HPDE6-E6E7 (cell line): ENCODE results near the gene CUL5.

Experiments used
- DNase-seq: peaks from one replicate; pipeline ENCODE4 v3.0.0; 2011; ENCODE audit warnings: missing footprints; ENCODE audit errors: extremely low spot score

Gene CUL5

GRCh38 chr11:108008656-108009496, at the start of gene CUL5:
TSS of gene CUL5 (plus strand) at chr11:108008898. CDS start at chr11:108009349, 451 bp downstream.
- DNase-seq, result peak; percentile 84

GRCh38 chr11:107961480-107961879, 47.2 kb upstream of the CUL5 start:
- no peak for DNase-seq

- no peak for DNase-seq
Measured at GRCh38 chr11:107962181-107962580, 46.5 kb upstream of the CUL5 start.

DNA sequence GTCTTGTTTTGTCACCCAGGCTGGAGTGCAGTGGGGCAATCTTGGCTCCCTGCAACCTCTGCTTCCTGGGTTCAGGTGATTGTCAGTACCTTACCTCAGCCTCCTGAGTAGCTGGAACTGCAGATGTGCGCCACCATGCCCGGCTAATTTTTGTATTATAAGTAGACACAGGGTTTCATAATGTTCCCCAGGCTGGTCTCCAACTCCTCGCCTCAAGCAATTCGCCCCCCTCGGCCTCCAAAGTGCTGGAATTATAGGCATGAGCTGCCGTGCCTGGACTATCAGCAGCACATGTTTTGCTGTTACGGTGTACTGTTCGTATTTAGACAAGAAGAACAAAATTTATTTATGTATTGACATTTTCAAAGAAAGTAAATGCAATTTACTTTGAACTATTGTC, 45.6 kb upstream of the CUL5 start:
- DNase-seq, result no peak

DNA sequence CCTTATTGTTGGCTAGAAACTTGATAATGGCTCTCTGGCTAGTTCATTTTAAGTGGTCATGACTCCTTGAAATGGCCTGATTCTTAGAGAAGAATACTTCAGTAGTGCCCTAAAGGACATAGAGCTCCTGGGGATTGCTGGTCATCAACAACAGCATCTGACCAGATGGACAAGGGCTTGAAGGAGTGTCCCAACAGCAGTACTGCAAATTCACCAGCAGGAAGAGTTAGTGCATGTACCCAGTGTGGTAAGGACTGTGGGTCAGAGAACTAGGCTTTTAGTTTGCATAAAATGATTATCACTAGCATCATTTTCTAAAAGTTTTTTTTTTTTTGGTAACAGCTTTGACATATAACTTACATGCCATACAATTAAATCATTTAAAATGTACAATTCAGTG, 39.5 kb upstream of the CUL5 start:
- DNase-seq, result no peak

DNA sequence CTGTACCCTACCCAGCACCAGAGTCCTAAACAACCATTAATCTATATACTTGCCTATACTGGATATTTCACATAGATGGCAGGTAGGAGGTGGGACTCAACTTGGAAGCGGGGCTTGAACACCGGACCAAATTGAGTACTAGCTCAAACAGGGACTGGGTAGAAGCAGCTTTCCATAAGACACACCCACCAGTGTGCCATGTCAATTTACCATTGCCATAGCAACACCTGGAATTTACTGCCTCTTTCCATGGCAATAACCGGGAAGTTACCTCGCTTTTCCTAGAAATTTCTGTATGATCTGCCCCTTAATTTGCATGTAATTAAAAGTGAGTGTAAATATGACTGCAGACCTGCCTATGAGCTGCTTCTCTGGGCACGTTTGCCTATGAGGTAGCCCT, 38.6 kb upstream of the CUL5 start:
- no peak for DNase-seq

DNA sequence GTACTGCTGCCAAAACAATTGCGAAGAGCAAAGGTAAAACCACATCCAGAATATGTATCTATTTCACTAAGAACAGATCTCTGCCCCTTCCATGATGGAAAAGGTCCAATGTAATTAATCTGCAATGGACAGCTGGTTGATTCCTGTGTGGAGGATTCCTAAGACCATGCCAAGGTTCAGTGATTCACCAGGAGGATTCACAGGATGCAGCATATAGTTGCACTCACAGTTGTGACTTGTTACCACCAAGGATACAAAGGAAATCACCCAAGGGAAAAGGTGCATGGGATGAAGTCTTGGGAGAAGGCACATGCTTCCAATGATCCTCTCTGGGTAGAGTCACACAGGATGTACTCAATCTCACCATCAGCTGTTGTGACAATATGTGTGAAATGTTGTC, 35.1 kb upstream of the CUL5 start:
- no peak for DNase-seq

DNA sequence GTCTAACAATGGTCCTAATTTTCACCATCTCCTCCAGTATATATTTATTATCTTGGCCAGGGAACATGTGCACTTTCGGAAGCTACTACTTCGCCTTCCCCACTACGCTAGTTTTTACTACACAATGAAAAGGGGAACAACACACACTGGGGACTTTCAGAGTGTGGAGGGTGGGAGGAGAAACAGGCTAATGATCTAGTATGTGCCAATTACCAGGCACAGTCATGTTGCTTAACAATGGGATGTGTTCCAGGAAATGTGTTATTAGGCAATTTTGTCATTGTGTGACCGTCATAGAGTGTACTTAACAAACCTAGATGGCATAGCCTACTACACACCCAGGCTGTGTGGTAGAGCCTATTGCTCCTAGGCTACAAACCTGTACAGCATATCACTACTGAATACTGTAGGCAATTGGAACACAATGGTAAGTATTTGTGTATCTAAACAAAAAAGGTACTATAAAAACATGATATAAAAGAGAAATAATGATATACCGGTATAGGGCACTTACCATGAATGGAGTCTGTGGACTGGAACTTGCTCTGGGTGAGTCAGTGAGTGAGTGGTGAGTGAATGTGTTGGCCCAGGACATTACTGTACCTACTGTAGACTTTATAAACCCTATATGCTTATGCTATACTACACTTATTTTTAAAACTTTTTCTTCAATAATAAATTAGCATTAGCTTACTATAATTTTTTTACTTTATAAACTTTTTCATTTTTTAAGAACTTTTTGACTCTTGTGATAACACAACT, 20.1 kb upstream of the CUL5 start:
- DNase-seq, result no peak

DNA sequence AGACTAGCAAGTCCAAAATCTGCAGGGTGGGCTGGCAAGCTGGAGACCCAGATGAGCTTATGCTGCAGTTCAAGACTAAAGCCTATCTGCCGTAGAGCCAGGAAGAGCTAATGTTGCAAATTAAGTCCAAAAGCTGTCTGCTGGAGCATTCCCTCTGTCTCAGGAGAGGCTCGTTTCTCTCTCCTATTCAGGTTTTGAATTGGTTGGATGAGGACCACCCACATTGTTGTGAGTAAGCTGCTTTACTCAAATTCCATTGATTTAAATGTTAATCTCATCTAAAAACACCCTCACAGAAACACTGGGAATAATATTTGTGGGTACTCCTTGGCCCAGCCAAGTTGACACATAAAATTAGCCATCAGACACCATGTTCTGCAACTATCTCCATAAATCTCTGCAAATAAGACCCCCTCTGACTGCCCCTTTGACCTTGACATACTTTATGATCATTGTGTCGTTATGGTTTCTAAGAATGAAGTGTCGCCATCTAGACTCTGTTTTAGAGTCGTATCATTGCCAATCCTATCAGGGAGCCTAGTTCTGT, 16.8 kb upstream of the CUL5 start:
- DNase-seq, result no peak

- no peak for DNase-seq
Measured at GRCh38 chr11:107996006-107996776, 12.5 kb upstream of the CUL5 start.

DNA sequence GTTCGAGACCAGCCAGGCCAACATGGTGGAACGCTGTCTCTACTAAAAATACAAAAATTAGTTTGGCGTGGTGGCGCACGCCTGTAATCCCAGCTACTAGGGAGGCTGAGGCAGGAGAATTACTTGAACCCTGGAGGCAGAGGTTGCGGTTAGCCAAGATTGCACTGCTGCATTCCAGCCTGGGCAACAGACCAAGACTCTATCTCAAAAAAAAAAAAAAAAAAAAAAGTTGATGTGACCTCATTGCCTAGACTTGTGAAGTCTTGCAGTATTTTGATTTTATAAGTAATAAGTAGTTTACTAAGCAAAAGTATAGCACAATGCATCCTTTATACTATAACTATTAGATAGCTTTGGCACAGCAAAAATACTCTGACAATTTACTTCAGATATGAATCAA, 9.9 kb upstream of the CUL5 start:
- DNase-seq, result no peak

GRCh38 chr11:107999759-108000455, 8.8 kb upstream of the CUL5 start:
- DNase-seq, result peak; percentile 61

GRCh38 chr11:108002476-108002875, 6.2 kb upstream of the CUL5 start:
- DNase-seq, result no peak

- no peak for DNase-seq
Measured at GRCh38 chr11:108003623-108004022, 5.1 kb upstream of the CUL5 start.

DNA sequence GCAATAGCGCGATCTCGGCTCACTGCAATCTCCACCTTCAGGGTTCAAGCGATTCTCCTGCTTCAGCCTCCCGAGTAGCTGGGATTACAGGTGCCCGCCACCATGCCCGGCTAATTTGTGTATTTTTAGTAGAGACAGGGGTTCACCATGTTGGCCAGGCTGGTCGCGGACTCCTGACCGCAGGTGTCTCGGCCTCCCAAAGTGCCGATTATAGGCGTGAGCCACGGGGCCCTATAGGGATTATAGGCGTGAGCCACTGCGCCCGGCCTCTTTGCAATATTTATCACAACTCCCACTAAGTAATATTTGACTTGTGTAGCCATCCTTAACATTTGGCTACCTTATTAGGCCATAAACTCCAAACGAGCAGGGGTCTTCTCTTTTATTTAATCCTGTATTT, 879 bp upstream of the CUL5 start:
- no peak for DNase-seq

DNA sequence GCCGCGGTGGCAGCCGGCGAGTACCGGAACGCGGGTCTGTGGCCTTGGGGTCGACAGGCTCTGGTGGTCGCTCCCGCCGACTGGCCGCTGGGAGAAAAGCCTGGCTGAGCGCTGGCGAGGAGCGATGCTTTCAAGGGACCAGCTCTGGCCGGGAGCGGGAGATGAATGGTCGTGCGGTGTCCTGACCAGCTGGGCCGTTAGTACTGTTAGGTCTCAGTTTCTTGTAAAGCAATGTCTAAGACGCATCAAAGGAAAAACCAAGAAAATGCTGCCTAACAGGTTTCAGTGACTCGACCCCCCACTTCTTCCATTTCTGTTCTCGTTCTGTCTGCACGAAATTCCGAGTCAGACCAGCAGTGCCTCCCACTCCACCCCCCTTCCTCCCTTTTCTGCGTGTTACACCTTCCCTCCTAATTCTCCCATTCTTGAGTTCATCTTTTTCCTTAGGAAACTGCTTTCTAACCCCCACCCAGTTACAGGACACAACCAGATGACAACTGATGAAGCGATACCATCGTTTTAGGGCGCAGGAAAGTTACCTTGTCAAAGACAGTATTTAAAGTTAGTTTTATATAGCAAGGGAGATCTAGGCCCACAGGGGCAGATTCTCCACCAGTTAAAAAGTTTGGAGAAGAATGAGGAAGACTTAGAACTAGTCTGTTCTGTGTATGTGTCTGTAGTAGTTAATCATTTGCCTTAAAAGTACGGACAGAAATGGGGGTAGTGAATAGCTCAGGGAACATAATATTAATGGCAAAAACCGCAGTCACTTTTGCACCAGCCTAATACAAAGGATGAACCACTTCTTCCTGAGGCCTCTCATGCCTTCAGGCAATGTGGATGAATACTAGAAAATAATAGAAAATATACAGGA, 1.0 kb downstream of the CUL5 start:
- no peak for DNase-seq

GRCh38 chr11:108012139-108012725, 3.5 kb downstream of the CUL5 start:
- no peak for DNase-seq

DNA sequence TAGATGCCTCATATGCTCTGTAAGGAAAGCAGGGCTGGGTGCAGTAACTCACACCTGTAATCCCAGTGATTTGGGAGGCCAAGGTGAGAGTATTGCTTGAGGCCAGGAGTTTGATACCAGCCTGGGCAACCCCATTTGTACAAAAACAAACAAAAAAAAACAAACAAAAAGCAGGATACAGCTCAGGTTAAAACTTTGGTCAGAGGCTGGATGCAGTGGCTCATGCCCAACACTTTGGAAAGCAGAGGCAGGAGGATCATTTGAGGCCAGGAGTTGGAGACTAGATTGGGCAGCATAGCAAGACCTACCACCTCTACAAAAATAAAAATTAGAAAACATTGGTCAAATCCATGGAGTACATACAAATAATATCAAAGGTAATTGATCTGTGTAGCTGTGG, 7.9 kb downstream of the CUL5 start:
- DNase-seq, result no peak

GRCh38 chr11:108018708-108019107, 10.0 kb downstream of the CUL5 start:
- no peak for DNase-seq
